Suprapubic skin (tissue), 4 donors: ENCODE data around the gene USP2. TPM values are rescaled to one million over a fixed set of nuclear protein-coding genes. Genes with fewer than 3 reads are reported as not detected.
A peak's percentile ranks its signal among the peaks of the same experiment; 100 is the strongest.

ENCODE experiments used
- DNase-seq, 2 donors: peaks; one replicate each; pipeline ENCODE4 v3.0.0-alpha.2; 2019; ENCODE audit warnings: low spot score in 2 of 2
- H3K27ac ChIP-seq: fragments of 200-600 bp; sonication (generic); one replicate; pipeline ENCODE4 v1.5.1; 2019
- H3K27me3 ChIP-seq: fragments of 200-600 bp; sonication (generic); one replicate; pipeline ENCODE4 v1.5.1; 2019
- H3K36me3 ChIP-seq: fragments of 200-600 bp; sonication (generic); one replicate; pipeline ENCODE4 v1.5.1; 2019
- H3K4me1 ChIP-seq: fragments of 200-600 bp; sonication (generic); one replicate; pipeline ENCODE4 v1.5.1; 2019
- H3K4me3 ChIP-seq: fragments of 200-600 bp; sonication (generic); one replicate; pipeline ENCODE4 v1.5.1; 2019; ENCODE audit warnings: mild to moderate bottlenecking
- H3K9me3 ChIP-seq: fragments of 200-600 bp; sonication (generic); one replicate; pipeline ENCODE4 v1.5.1; 2019
- EP300 ChIP-seq: sonication (generic); formaldehyde crosslinking; IDR thresholded peaks from one replicate; pipeline ENCODE4 v1.6.1; 2017; ENCODE audit warnings: antibody characterized with exemption
- POLR2A ChIP-seq, 2 donors: fragments of 450-650 bp; IDR thresholded peaks; one replicate each; pipeline ENCODE4 v1.6.1; 2017; ENCODE audit warnings: antibody characterized with exemption in 2 of 2, mild to moderate bottlenecking in 2 of 2, moderate library complexity in 2 of 2
- POLR2AphosphoS5 ChIP-seq, 3 donors: sonication (generic); formaldehyde crosslinking; IDR thresholded peaks; one replicate each; pipeline ENCODE4 v1.6.1; 2017; ENCODE audit warnings: antibody characterized with exemption in 3 of 3
- WGBS: methylation state at CpG from one replicate; pipeline ENCODE4 v1.1.5; 2018; 5-methylcytosine and 5-hydroxymethylcytosine counted together
- total RNA-seq, 4 donors: library from RNA; depleted of rRNA; stranded (reverse); fragments of >200 nt; gene quantifications; one replicate each; pipeline ENCODE4 v1.1.0, GENCODE V29; 2016
- TF ChIP-seq, protein P1 (sequence below), 2 donors: fragments of 200-600 bp in 1 of 2; fragments of 450-650 bp in 1 of 2; sonication (generic) in 1 of 2; IDR thresholded peaks; one replicate each; pipeline ENCODE4 v1.5.1; 2016 to 2019; ENCODE audit warnings: antibody characterized with exemption in 2 of 2, mild to moderate bottlenecking in 1 of 2, moderate library complexity in 1 of 2

Gene USP2
- total RNA-seq, 4 donors from 2014 or later, result 5.9 to 25.4 (median 15.2) TPM

DNA sequence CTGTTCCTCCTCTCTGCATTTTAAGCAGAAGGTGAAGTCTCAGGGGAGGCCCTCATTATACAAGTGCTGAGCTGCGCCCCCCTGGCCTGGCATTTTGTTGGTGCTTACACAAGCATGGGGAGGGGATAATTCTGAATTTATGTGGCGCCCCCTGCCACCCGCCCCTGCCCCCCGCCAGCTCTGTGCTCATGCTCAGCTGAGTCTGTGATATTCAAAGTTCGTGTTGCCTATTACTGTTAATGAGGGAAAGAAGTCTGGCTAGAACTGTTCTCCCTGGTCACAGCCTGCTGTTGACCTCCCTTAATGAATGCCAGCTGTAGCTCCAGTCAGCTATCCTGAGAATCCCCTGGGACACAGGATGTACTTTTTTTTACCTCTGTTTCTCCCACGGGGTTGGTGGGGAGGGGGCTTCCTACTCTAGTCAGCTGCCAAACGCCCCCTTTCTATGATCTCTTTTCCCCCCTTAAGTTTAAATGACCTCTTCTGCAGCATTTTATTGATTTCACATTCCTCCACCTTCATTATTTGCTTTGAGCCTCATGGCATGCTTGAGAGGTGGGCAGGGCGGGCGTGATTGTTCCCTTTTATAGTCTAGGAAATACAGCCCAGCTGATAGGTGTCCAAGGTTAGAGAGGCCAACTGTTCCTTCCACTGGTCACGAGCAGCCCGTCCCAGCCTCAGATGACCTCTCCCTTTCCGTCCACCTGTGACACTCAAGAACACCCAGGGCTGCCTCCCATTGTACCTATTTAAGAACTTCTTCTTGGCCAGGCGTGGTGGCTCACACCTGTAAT, 12.2 kb downstream of the USP2 start:
- Histone ChIP-seq H3K4me3 (no peak overlapping the region), H3K27me3 (peaks cover 21% of the 10 kb centered on the region), H3K27ac (no peak overlapping the region), H3K9me3 (no peaks in the 10 kb centered on the region), H3K36me3 (no peaks in the 10 kb centered on the region), H3K4me1 (peaks cover 54% of the 10 kb centered on the region)
- TF ChIP-seq POLR2AphosphoS5 (IDR thresholded peaks at IDR 0.05), result no peak
- DNase-seq, result no peak
- WGBS, result 78% methylated on average over 13 of the region's 13 CpGs

DNA sequence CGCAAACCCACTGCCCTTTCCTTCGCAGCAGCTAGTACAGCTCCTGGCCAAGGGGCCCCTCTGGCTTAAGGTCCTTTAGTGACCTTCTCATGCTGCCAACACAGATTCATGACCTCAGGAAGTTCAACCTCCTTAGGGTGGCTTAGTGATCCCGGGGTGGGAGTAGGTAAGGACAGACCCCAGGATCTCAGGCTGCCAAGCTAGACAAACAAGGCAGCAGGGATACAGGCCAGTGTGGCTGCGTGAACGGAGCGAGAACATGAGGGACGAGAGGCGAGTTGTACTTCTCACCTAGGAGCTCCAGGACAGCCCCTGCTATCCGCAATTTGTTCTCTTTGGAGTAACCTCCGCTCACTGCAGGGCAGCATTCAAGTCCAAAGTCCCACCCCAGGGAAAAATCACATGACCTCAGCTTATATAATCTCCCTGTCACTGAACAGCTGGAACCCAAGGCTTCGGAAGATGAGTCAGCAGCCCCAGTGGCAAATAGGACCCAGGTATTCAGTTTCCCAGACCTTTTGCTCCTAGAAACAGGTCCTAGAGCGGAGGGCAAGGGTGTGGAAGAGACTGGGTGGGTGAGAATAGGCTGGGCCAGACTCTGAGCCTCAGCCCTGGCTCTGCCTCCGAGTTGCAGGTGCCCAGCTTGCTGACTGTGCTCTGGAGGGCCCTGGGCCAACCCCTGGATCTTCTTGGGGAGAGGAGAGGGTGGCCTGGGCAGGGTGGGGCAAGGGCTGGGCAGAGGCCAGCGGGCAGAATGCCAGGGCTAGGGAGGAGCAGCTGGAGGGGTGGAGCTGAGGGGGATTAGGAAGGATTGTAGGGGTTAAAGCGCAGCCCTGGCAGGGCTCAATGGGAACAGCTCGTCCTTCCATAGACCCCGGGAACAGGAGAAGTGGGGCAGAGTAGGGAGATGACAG, 13.1 kb downstream of the USP2 start:
- DNase-seq, result peak in 1 of 2 donors; percentile 66
- H3K4me1 ChIP-seq, result peaks cover 64% of the 10 kb centered on the region
- TF ChIP-seq POLR2AphosphoS5 (IDR thresholded peaks at IDR 0.05) (no peak), POLR2A (IDR thresholded peaks at IDR 0.05) (no peak), EP300 (no peak)
- TF ChIP-seq, protein P1, sequence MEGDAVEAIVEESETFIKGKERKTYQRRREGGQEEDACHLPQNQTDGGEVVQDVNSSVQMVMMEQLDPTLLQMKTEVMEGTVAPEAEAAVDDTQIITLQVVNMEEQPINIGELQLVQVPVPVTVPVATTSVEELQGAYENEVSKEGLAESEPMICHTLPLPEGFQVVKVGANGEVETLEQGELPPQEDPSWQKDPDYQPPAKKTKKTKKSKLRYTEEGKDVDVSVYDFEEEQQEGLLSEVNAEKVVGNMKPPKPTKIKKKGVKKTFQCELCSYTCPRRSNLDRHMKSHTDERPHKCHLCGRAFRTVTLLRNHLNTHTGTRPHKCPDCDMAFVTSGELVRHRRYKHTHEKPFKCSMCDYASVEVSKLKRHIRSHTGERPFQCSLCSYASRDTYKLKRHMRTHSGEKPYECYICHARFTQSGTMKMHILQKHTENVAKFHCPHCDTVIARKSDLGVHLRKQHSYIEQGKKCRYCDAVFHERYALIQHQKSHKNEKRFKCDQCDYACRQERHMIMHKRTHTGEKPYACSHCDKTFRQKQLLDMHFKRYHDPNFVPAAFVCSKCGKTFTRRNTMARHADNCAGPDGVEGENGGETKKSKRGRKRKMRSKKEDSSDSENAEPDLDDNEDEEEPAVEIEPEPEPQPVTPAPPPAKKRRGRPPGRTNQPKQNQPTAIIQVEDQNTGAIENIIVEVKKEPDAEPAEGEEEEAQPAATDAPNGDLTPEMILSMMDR (IDR thresholded peaks at IDR 0.05), result no peak
- WGBS, result 53% methylated on average over 17 of the region's 17 CpGs
- H3K9me3 ChIP-seq, result no peaks in the 10 kb centered on the region
- H3K36me3 ChIP-seq, result no peaks in the 10 kb centered on the region
- no peak overlapping the region for H3K4me3 ChIP-seq
- no peak overlapping the region for H3K27ac ChIP-seq
- H3K27me3 ChIP-seq, result peaks cover 30% of the 10 kb centered on the region

DNA sequence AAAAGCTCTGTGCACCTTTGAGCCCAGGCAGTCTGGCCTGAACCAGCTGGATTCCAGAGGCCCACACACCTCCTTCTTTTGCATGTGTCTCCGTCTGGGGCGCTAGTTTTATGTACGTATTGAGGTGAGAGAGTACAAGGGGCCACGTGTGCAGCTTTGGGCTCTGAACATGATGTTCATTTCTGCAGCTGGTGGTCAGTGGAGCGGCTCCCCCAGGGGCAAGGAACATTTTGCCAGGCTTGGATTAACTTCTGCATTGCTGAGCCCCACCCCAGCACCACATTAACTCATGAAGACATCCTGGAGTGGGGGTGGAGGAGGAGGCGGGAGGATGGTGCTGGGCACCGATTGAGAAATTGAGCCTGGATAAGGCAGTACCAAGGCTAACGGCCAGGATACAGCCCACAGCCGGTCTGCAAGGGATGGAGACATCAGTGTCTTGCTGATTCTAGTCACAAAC, 13.8 kb downstream of the USP2 start:
- peaks cover 69% of the 10 kb centered on the region for H3K4me1 ChIP-seq
- 67% methylated on average over 9 of the region's 9 CpGs for WGBS

DNA sequence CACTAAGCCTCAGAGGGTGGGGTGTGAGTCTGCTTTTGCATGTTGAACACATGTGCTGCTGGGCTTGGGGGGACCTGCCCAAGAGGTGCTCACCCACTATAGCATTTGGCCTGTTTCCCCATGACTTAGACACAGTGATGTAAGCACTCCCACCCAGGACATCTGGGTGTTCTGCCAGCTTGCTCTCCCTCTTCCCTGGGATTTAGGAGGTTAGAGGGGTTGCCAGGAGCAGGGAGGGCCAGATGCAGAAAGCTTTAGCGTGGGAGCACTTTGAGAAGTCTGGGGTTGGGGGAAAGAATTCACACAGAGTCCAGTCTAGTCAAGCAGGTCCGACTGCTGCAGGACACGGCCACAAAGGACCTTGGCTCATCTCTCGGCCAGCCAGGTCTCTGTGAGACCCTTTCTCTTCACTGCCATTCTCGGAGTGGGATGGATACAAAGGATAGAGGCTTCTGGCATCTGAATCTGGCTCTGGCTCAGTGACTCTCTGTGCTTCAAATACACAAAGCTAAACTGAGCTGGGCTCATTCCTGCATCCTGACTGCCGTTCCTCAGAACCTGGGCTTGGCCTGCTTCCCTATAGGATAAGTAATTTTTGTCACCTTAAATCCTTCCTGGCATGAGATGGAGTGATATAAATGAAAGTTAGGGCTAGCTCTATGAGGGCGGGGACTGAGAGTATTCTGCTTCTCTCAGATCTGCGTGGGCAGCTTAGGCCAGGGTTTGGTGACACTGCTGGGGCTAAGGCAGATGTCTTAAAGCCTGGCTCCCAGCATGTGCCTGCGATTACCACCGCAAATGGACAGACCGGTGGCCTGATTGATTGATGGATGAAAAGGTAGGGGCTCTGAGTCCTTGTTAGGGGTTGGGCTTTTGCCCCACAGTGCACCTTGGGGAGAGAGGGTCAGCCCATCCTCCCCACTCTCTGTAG, 14.5 kb downstream of the USP2 start:
- no peak overlapping the region for H3K27ac ChIP-seq
- no peaks in the 10 kb centered on the region for H3K9me3 ChIP-seq
- DNase-seq, result no peak
- no peaks in the 10 kb centered on the region for H3K36me3 ChIP-seq
- H3K27me3 ChIP-seq, result peaks cover 30% of the 10 kb centered on the region
- WGBS, result 84% methylated on average over 11 of the region's 11 CpGs
- H3K4me1 ChIP-seq, result peaks cover 74% of the 10 kb centered on the region
- TF ChIP-seq EP300 (no peak), POLR2AphosphoS5 (IDR thresholded peaks at IDR 0.05) (no peak), POLR2A (IDR thresholded peaks at IDR 0.05) (no peak)
- TF ChIP-seq, protein P1 (IDR thresholded peaks at IDR 0.05), result no peak
- no peak overlapping the region for H3K4me3 ChIP-seq

More for the DNA sequence above, 13.8 kb downstream of the USP2 start:
- DNase-seq, result no peak
- H3K27ac ChIP-seq, result no peak overlapping the region
- TF ChIP-seq POLR2AphosphoS5 (IDR thresholded peaks at IDR 0.05), result no peak
- TF ChIP-seq, protein P1 (IDR thresholded peaks at IDR 0.05), result no peak
- TF ChIP-seq EP300, result no peak
- no peak for TF ChIP-seq POLR2A (IDR thresholded peaks at IDR 0.05)
- H3K9me3 ChIP-seq, result no peaks in the 10 kb centered on the region
- no peaks in the 10 kb centered on the region for H3K36me3 ChIP-seq
- H3K27me3 ChIP-seq, result peaks cover 30% of the 10 kb centered on the region
- H3K4me3 ChIP-seq, result no peak overlapping the region

DNA sequence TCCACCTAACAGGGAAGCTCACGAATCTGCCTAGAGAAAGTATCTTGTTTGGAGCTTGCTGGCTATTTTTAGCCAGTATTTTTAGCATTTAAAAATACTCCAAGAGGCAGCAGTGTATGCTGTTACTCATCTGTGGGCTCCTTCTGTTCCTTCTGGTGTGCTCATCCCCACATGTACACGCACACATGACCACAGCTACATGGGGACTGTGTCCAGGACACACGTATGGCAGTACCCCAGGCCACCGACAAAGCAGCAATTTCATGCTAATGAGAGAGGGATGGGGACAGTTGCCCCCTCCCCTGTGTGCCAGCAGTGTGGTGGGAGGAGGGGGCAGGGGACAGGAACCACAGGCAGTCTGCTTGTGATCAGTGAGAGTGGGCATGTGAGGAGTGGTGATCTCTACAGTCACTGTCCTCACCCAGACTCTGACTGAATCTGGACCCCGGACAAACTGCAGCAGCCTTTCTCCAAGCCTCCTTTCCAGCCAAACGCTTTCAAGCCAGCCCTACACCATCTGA, 16.4 kb downstream of the USP2 start:
- Histone ChIP-seq H3K4me1 (peaks cover 71% of the 10 kb centered on the region), H3K4me3 (no peak overlapping the region), H3K36me3 (no peaks in the 10 kb centered on the region), H3K27me3 (peaks cover 30% of the 10 kb centered on the region), H3K9me3 (no peaks in the 10 kb centered on the region), H3K27ac (no peak overlapping the region)
- no peak for DNase-seq
- no peak for TF ChIP-seq EP300
- TF ChIP-seq, protein P1 (IDR thresholded peaks at IDR 0.05), result no peak
- no peak for TF ChIP-seq POLR2A (IDR thresholded peaks at IDR 0.05)
- TF ChIP-seq POLR2AphosphoS5 (IDR thresholded peaks at IDR 0.05), result no peak
- 71% methylated on average over 6 of the region's 6 CpGs for WGBS
